Right cardiac atrium (tissue), 5 donors: ENCODE measurements around the gene TSPAN1. TPM values are rescaled to one million over a fixed set of nuclear protein-coding genes. Genes with fewer than 3 reads are reported as not detected.

Experiments
- ATAC-seq, 2 donors: fragments of 200-7000 bp; cut with Tn5 transposase; one replicate each; pipeline versions ENCODE4 v1.8.0 to v1.9.1; 2020; ENCODE audit warnings: moderate library complexity in 2 of 2, mild to moderate bottlenecking in 1 of 2
- DNase-seq, 3 donors: peaks; one replicate each; pipeline ENCODE4 v3.0.0-alpha.2; 2020
- H3K27ac ChIP-seq: one replicate; pipeline ENCODE4 v1.5.1; 2013; ENCODE audit warnings: mild to moderate bottlenecking, low read length, control low read depth, moderate library complexity
- H3K27me3 ChIP-seq: one replicate; pipeline ENCODE4 v1.6.1; 2013; ENCODE audit not compliant: control insufficient read depth, insufficient read depth
- H3K4me1 ChIP-seq: one replicate; pipeline ENCODE4 v1.6.1; 2013; ENCODE audit warnings: low read length; ENCODE audit not compliant: control insufficient read depth, insufficient read depth
- H3K4me3 ChIP-seq: one replicate; pipeline ENCODE4 v1.5.1; 2013; ENCODE audit warnings: low read length, control low read depth
- H3K9me3 ChIP-seq: one replicate; pipeline ENCODE4 v1.6.1; 2013; ENCODE audit warnings: low read length; ENCODE audit not compliant: control insufficient read depth
- WGBS: extraction: QIAGEN DNeasy Blood & Tissue Kit; methylation state at CpG from one replicate; pipeline ENCODE4 v1.1.7; 2013; 5-methylcytosine and 5-hydroxymethylcytosine counted together
- intact Hi-C, 4 donors: fragments of 100-400 bp; cut with DNase I; formaldehyde crosslinking; loops; one replicate each; pipeline versions ENCODE4 v1.11.0 to v1.14.0; 2022 to 2023
- long read RNA-seq, 4 donors: library from polyadenylated mRNA; unstranded; transcript quantifications; one replicate each; pipeline ENCODE4 v2.0.0, GENCODE V29; 2020 to 2021
- polyA plus RNA-seq: library from polyadenylated mRNA; stranded (reverse); fragments of 200-250 nt; gene quantifications from one replicate; pipeline ENCODE4 v1.2.3, GENCODE V29; 2013
- total RNA-seq, 4 donors: library from RNA; stranded (reverse); fragmentation: NEBNext Ultra II Directional; extraction: Animal tissue kit (Norgen Biotek cat#: 25700); gene quantifications; one replicate each; pipeline ENCODE4 v1.2.1, GENCODE V29; 2021
- donor health status: healthy with polysubstance abuse.
- donor health status: DM: no; HTN: yes; CAD: no.
- donor health status: DM: no; HTN: no; CAD: no.
- donor health status: DM: no; HTN: yes; CAD: no; lungs with severe emphysema.
- donor health status: DM: yes; HTN: yes; CAD: no.

Gene TSPAN1, protein sequence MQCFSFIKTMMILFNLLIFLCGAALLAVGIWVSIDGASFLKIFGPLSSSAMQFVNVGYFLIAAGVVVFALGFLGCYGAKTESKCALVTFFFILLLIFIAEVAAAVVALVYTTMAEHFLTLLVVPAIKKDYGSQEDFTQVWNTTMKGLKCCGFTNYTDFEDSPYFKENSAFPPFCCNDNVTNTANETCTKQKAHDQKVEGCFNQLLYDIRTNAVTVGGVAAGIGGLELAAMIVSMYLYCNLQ
- total RNA-seq (1 to 10 TPM; 1.0 to 2.4 (median 1.5) TPM), polyA plus RNA-seq (1.3 TPM)
- long read RNA-seq, donor 1, partial matches to known transcripts, result 0 of 2 reads
- long read RNA-seq, donor 1, other reads (novel, unspliced or antisense), result 2 of 2 reads
- long read RNA-seq, donor 2, result 0 reads
- long read RNA-seq, donor 3, partial matches to known transcripts, result 0 of 1 reads
- long read RNA-seq, donor 3, other reads (novel, unspliced or antisense), result 1 of 1 reads
- long read RNA-seq, donor 4, result 0 reads

DNA sequence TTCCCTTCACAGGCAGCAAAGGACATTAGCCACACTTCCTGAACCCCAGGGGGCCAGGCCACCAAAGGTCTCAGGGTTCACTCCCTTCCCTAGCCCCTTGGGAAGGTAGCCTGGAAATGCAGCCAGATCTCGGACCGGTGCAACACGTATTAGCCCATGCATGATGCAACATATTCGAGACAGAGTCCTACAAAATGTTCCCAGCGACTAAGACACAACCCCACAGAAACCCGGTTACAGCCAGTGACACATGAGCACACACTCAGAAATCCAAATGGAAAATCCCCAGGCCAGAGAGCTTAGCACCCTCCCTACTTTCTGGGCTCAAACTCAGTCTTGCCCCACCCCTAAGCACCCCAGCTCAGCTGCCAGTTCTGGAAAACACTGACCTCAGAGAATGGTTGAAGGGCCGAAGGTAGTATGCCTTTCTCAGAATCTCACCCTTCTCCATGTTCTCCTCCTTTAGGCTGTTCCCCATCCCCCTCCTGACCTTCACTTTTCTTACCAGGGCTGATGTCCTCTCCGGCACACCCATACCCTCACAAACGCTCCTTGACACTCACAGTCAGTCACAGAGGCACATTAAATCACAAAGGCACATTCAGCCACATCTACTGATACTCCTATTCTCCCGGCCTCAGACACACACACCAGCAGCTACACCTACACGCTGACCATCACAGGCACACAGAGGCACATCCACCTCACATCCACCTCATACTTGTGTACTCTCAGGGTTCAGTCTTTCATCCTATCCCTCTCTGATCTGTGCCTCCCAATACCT, at the start of gene TSPAN1:
TSS of gene TSPAN1 (plus strand) at position 640 of the 784 bp plus-strand sequence. CDS start 6,021 bp downstream, outside the sequence.
- no peaks in the 10 kb centered on the region for H3K9me3 ChIP-seq
- ATAC-seq (peak; percentile 83 to 85), DNase-seq (peak; percentile 71 to 85 (median 75))
- H3K4me3 ChIP-seq, result no peak within 1 kb of the TSS
- H3K27me3 ChIP-seq, result no peaks in the 10 kb centered on the region
- peaks cover 28% of the 10 kb centered on the region for H3K4me1 ChIP-seq
- WGBS, result 33% methylated on average over 11 of the region's 11 CpGs
- H3K27ac ChIP-seq, result peak within 1 kb of the TSS; percentile 77
- intact Hi-C loops, result loop anchor here (5.0 to 10.0 kb wide), 3 partner anchors 42 to 137 kb away; partner anchors contain the start of gene PIK3R3 (in 2 of the 4)

DNA sequence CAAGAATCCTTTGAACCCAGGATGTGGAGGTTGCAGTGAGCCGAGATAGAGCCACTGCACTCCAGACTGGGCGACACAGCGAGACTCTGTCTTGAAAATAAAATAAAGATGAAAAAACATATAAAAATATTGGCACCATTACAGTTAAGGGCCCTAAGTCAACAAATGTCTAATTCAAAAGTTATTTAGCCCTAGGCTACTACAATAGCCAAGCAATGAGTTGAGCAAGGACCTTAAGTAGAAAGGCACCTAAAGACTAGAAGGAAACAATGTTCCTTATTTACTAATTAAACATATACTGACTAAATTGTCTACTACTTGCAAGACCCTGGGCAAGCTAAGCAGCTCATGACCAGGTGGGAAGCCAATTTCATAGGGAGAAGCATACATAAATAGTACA, 46.5 kb upstream of the TSPAN1 start:
- Histone ChIP-seq H3K4me3 (peak overlapping the region; percentile 41), H3K4me1 (peaks cover under 1% of the 10 kb centered on the region), H3K27me3 (no peaks in the 10 kb centered on the region), H3K9me3 (no peaks in the 10 kb centered on the region), H3K27ac (no peak overlapping the region)
- intact Hi-C loops, result loop anchor here in 1 of 4 donors (10.0 kb wide), 1 partner anchor 46 kb away; the partner anchor contains the start of genes P3R3URF and TSPAN1
- no peak for DNase-seq
- 90% methylated on average over 3 of the region's 3 CpGs for WGBS
- ATAC-seq, result no peak

DNA sequence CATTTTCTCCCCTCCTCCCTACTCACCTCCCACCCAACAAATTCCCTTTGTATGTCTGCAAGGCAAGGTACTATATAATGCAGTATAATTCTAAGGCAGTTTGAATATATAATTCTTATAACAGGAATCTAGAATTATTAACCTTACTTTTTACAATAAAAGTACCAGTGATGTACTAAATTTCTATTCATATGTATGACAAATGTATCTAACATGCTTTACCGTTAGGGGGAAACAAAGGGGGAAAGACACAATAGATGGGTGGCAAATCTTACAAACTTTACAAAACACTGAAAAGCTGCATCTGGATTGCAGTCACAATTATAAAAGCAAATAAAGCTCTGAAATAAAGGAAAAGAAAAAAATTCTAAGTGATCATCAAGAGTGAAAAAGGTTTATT, 44.8 kb upstream of the TSPAN1 start:
- Histone ChIP-seq H3K4me3 (peak overlapping the region; percentile 99), H3K4me1 (peaks cover 7% of the 10 kb centered on the region), H3K27me3 (no peaks in the 10 kb centered on the region), H3K27ac (no peak overlapping the region), H3K9me3 (no peaks in the 10 kb centered on the region)
- no peak for ATAC-seq
- 48% methylated on average over 1 of the region's 1 CpG for WGBS
- DNase-seq, result no peak
- intact Hi-C loops, result loop anchor here in 2 of 4 donors (5.0 kb wide), 2 partner anchors 42 to 47 kb away; partner anchors contain the start of genes P3R3URF (in 1 of the 2) and TSPAN1 (in 1 of the 2)

DNA sequence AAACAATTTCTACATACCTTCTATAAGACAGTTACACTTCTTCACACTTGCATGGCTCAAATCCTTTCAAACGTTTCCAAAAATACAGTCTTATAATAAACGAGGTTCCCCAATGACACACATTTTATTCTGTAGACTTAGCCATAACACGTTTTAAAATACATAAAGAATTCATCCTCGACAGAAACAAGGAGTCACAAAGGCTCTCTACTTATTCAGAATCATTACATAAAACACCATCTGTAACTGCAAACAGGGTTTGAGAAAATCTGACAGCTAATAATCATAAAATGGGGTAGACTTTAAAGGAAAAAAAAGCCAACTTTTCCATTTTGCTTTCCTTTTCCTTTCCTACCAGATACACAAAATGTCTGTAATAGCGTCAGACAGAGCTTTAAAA, 44.3 kb upstream of the TSPAN1 start:
- ATAC-seq (no peak), DNase-seq (no peak)
- no peaks in the 10 kb centered on the region for H3K27me3 ChIP-seq
- intact Hi-C loops, result loop anchor here in 2 of 4 donors (5.0 kb wide), 2 partner anchors 42 to 47 kb away; partner anchors contain the start of genes P3R3URF (in 1 of the 2) and TSPAN1 (in 1 of the 2)
- H3K9me3 ChIP-seq, result no peaks in the 10 kb centered on the region
- no peak overlapping the region for H3K27ac ChIP-seq
- peaks cover 7% of the 10 kb centered on the region for H3K4me1 ChIP-seq
- 18% methylated on average over 5 of the region's 5 CpGs for WGBS
- H3K4me3 ChIP-seq, result peak overlapping the region; percentile 99

DNA sequence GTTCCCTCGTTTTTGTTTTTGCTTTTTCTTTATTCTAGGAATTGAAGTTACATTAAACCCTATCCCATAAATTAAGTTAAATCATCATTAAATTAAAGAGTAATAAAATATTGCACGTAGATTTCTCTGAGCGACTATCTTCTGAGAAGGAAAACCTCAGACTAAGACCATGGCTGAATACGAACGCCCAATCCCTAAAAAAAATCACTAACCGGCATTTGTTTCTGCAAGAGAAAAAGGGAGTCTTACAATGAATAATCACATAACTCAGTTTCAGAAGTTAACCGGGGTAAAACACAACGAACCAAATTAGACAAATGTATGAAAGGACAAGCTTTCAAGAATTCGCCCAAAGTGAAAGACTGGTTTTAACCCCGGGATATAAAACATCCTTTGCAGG, 43.8 kb upstream of the TSPAN1 start:
- Histone ChIP-seq H3K4me1 (peaks cover 7% of the 10 kb centered on the region), H3K4me3 (peak overlapping the region; percentile 99), H3K27ac (no peak overlapping the region), H3K27me3 (no peaks in the 10 kb centered on the region), H3K9me3 (no peaks in the 10 kb centered on the region)
- ATAC-seq (no peak), DNase-seq (no peak)
- intact Hi-C loops, result loop anchor here in 2 of 4 donors (5.0 kb wide), 2 partner anchors 41 to 46 kb away; partner anchors contain the start of genes P3R3URF (in 1 of the 2) and TSPAN1 (in 1 of the 2)
- 3% methylated on average over 10 of the region's 10 CpGs for WGBS

DNA sequence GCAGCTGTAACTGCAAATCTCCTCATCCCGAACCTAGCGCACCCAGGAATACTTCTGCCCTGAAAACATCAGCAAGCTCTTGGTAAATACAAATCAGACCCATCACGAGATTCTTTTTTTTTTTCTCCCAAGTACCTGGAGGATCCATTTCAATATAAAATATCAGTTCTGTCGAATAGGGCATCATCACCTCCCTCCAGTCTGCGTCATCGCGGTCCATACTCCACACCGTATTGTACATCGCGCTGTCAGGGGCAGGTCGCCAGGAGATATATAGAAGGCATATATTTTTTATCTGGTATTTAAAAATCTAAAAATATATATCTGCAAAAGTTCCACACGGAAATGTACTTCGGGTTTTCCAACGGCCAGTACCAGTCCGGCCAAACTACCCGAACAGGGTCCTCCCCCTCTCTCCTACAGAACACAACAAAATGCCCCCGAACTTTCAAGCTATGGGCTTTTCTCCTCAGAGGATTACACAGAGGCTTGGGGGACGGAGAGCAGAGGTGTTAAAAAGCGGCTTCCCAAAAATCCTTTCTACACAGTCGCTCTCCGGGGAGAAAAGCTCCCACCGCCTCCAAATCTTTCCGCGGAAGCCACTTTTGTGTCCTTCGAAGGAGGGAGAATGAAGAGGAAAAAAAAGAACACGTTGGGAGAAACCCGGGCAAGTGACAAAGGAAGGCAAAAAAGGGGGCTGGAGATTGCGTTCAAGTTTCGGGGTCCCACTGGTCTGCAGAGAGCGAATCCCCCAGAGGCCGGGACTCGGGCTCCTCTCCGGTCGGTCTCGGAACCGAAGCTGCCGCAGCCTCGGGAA, 43.0 kb upstream of the TSPAN1 start:
- H3K27me3 ChIP-seq, result no peaks in the 10 kb centered on the region
- no peaks in the 10 kb centered on the region for H3K9me3 ChIP-seq
- peak overlapping the region; percentile 67 for H3K27ac ChIP-seq
- peak; percentile 19 to 66 (median 57) for DNase-seq
- intact Hi-C loops, result loop anchor here in 2 of 4 donors (5.0 kb wide), 2 partner anchors 40 to 45 kb away; partner anchors contain the start of genes P3R3URF (in 1 of the 2) and TSPAN1 (in 1 of the 2)
- ATAC-seq, result no peak
- peak overlapping the region; percentile 99 for H3K4me3 ChIP-seq
- peaks cover 9% of the 10 kb centered on the region for H3K4me1 ChIP-seq
- WGBS, result under 1% methylated on average over 38 of the region's 38 CpGs

DNA sequence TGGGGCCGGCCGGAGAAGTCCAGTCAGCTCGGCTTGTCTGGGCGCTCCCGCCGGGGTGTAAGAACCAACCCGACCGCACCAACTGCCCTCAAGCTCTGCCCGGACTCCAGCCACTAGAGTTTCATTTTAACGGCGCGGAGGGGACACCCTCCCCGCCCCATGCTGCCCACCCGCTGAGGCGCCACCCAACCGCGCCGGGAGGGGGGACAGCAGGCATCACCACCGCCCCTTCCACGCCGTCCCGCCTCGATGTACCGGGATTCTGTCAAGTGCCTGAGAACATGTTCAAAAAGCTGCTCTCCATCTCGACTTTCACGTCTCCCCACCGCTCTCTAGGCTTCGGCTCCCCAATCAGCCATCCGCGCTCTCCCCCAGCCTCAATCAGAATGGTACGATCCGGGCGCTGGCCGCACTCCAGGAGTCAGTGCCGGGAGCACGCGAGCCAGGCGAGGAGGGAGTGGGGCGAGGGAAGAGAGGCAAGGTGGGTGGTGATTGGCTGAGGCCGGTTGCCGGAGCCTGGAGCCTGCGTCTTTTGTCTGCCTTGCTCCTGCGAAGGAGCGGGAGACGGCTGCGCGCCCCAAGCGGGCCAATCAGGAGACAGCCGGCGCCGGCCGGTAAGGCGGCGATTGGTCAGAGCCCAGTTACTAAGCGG, 42.2 kb upstream of the TSPAN1 start, which contains the start of gene PIK3R3:
TSS of gene PIK3R3 (minus strand) at position 101 of the 652 bp plus-strand sequence. CDS start 677 bp downstream, outside the sequence.
- H3K9me3 ChIP-seq, result no peaks in the 10 kb centered on the region
- peak; percentile 99 for ATAC-seq
- H3K27me3 ChIP-seq, result no peaks in the 10 kb centered on the region
- H3K27ac ChIP-seq, result peak within 1 kb of the TSS; percentile 96
- intact Hi-C loops, result loop anchor here in 2 of 4 donors (5.0 kb wide), 2 partner anchors 40 to 45 kb away; partner anchors contain the start of genes P3R3URF (in 1 of the 2) and TSPAN1 (in 1 of the 2)
- peak within 1 kb of the TSS; percentile 99 for H3K4me3 ChIP-seq
- peaks cover 9% of the 10 kb centered on the region for H3K4me1 ChIP-seq
- under 1% methylated on average over 55 of the region's 55 CpGs for WGBS
- peak; percentile 98 to 99 (median 99) for DNase-seq

DNA sequence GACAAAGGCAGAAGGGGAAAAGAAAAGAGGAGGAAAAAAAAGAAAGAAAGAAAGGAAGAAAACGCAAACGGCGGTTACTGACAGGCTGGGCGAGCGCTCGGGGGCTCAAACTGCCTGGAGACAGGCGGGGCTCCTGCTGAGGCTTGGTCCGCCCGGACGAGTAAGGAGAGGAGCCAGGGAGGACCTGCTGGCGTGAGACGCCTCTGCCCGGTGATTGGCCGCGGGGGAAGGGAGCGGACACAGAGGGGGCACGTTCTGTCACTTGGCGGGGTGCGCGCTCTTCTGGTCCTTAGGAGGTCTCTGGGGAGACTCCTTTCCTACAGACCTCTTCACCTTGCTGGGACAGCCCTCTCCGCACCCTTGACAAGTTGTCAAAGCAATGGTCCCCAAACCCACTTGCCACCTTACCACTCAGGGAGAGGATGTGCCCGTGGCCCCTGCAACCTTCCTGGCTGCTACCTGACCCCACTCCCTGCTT, 41.7 kb upstream of the TSPAN1 start:
- H3K4me1 ChIP-seq, result peaks cover 9% of the 10 kb centered on the region
- H3K27me3 ChIP-seq, result no peaks in the 10 kb centered on the region
- peak overlapping the region; percentile 63 for H3K4me3 ChIP-seq
- no peaks in the 10 kb centered on the region for H3K9me3 ChIP-seq
- DNase-seq, result peak in 2 of 3 donors; percentile 72 to 89
- intact Hi-C loops, result loop anchor here in 2 of 4 donors (5.0 kb wide), 2 partner anchors 39 to 44 kb away; partner anchors contain the start of genes P3R3URF (in 1 of the 2) and TSPAN1 (in 1 of the 2)
- H3K27ac ChIP-seq, result peak overlapping the region; percentile 96
- under 1% methylated on average over 22 of the region's 22 CpGs for WGBS
- peak; percentile 67 to 73 for ATAC-seq

DNA sequence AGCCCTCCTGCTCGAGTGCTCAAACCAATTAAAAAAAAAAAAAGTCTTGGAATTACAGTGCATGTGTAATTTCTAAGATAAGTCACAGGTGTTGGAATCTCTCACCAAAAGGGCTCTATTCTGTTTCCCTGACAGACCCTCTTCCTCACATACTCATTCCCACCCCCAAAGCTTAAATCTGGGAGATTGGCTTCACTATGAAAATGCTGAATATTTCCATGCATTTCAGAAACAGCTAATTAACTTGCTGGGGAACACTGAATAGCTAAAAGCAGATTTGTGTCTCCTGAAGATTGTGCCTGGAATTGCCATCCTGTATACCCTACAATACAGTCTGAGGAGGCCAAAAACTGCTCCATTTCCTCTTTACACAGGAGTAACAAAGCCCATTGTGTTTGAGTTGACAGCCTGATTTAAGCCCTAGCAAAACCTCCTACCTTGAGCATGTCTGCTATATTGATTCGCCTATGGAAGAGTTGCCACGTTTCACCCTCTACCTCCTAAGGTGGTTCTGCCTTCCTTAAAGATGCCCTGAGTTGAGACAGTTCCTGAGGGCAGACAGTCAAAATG, 41.0 kb upstream of the TSPAN1 start:
- H3K9me3 ChIP-seq, result no peaks in the 10 kb centered on the region
- H3K27ac ChIP-seq, result peak overlapping the region; percentile 96
- intact Hi-C loops, result loop anchor here in 2 of 4 donors (5.0 kb wide), 2 partner anchors 38 to 43 kb away; partner anchors contain the start of genes P3R3URF (in 1 of the 2) and TSPAN1 (in 1 of the 2)
- H3K27me3 ChIP-seq, result no peaks in the 10 kb centered on the region
- DNase-seq (no peak), ATAC-seq (no peak)
- 38% methylated on average over 3 of the region's 3 CpGs for WGBS
- H3K4me1 ChIP-seq, result peaks cover 9% of the 10 kb centered on the region
- peak overlapping the region; percentile 63 for H3K4me3 ChIP-seq
